Measurements from ENCODE around the gene AUTS2. TPM values are rescaled to one million over a fixed set of nuclear protein-coding genes. Genes with fewer than 3 reads are reported as not detected.
"Not testable (repeated sequence)": the region's sequence is repeated elsewhere in the genome, so short reads cannot be mapped to it uniquely, and the experiment has no call there.

The AUTS2 gene
- total RNA-seq, 2 experiments from 2014 or later, result 4.0 to 4.7 TPM

DNA sequence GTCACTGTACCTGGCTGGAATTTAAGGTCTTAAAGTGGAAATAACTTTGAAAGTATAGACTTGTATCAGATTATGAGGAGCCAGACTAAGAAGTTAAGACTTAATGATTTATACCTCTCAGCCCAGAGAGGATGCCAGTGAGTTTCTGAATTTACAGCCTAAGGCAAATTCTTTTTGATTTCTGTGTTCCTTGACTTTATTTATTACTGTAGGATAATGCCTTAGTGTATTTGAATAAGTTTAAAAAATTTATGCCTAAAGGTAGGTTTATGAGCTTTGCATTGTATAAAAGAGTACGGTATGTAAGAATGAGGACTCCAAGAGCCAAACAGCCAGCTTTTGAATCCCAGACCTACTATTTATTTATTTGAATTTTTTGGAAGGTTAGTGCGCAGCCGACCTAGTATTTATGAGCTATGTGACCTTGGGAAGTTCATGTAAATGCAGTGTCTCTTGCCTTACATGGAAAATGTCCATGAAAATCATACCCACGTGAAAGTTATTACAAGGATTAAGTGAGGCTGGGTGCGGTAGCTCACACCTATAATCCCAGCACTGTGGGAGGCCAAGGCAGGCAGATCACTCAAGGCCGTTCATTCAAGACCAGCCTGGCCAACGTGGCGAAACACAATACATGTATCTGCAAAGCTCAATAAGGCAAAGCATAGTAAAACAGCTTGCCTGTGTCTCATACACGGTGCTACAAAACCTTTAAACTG lies 174.6 kb downstream of the AUTS2 start:
- intact Hi-C loops (cut with micrococcal nuclease), result no loop called here
- Mint-ChIP-seq H3K9me3 (no peaks in the 10 kb centered on the region), H3K27me3 (no peaks in the 10 kb centered on the region), H3K36me3 (no peaks in the 10 kb centered on the region), H3K4me3 (no peak overlapping the region), H3K4me1 (ENCODE audit: low read depth) (no peaks in the 10 kb centered on the region), H3K27ac (no peak overlapping the region)
- CTCF ChIA-PET, result interaction anchor here (0.7 kb wide), 1 partner anchor 386 kb away, joined by 5 read pairs; no protein-coding TSS in a partner anchor
- POLR2A ChIA-PET, result interaction anchor here (0.7 kb wide), 1 partner anchor 551 kb away, joined by 4 read pairs; no protein-coding TSS in a partner anchor
- no peak for DNase-seq

DNA sequence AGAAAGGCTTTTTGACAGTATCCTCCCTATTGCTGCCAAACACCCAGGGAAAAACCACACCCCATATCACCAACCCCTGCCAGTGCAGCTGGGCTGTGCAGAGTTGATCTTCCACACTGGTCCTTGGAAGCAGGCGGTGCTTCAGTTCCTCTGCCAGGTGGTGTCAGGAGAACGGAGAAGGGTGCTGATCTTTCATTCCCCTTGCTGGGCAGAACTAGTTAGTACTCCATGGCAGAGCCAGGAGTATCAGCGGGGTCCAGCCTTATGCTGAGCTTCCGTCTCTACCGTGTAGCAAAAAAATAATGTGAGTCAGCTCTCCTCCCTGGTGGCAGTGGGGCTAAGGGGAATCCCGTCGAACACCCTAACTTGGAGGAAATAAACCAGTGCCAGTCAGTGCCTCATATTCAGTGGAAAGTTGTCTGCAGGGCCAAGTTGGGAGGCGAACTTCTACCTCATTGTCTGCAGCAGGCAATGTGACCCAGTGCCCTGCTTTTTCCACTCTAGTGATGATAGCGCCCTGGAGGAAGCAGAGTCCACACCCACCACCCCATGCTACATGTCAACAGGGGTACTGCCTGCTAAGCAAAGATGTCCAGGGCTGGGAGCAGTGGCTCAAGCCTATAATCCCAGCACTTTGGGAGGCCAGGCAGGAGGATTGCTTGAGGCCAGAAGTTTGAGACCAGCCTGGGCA lies 175.4 kb downstream of the AUTS2 start:
- POLR2A ChIA-PET, result interaction anchor here (0.7 kb wide), 1 partner anchor 550 kb away, joined by 4 read pairs; no protein-coding TSS in a partner anchor

GRCh38 chr7:69775231-69775771 lies 177.0 kb downstream of the AUTS2 start:
- Mint-ChIP-seq H3K27me3 (no peaks in the 10 kb centered on the region), H3K4me1 (ENCODE audit: low read depth) (no peaks in the 10 kb centered on the region), H3K4me3 (no peak overlapping the region), H3K9me3 (no peaks in the 10 kb centered on the region), H3K27ac (no peak overlapping the region), H3K36me3 (no peaks in the 10 kb centered on the region)
- POLR2A ChIA-PET, result no interaction called here
- CTCF ChIA-PET, result no interaction called here
- no peak for DNase-seq
- intact Hi-C loops (cut with micrococcal nuclease), result no loop called here

More for the DNA sequence above, 175.4 kb downstream of the AUTS2 start:
- no peaks in the 10 kb centered on the region for H3K4me1 Mint-ChIP-seq (ENCODE audit: low read depth)
- H3K27me3 Mint-ChIP-seq, result no peaks in the 10 kb centered on the region
- H3K36me3 Mint-ChIP-seq, result no peaks in the 10 kb centered on the region
- CTCF ChIA-PET, result interaction anchor here (0.7 kb wide), 1 partner anchor 385 kb away, joined by 5 read pairs; no protein-coding TSS in a partner anchor
- H3K4me3 Mint-ChIP-seq, result no peak overlapping the region
- intact Hi-C loops (cut with micrococcal nuclease), result no loop called here
- H3K9me3 Mint-ChIP-seq, result no peaks in the 10 kb centered on the region
- no peak for DNase-seq
- H3K27ac Mint-ChIP-seq, result no peak overlapping the region

DNA sequence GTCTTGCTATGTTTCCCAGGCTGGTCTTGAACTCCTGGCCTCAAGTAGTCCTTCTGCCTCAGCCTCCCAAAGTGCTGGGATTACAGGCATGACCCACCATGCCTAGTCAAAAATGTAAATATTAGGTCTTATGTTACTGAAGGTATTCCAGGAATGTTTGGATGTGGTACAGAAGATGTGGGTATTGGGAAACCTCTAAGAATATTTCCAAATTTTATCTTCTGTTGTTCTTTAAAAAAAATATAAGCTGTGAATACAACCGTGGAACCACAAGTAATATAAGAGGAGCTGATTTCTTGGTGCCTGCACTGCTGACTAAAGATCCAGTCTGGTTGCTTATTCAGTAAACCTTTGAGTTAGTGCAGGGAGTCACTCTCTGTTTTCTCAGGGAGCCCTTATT lies 178.3 kb downstream of the AUTS2 start:
- H3K4me3 Mint-ChIP-seq, result no peak overlapping the region
- no peaks in the 10 kb centered on the region for H3K36me3 Mint-ChIP-seq
- no peak overlapping the region for H3K27ac Mint-ChIP-seq
- intact Hi-C loops (cut with micrococcal nuclease), result no loop called here
- ChIA-PET CTCF (no interaction called here), POLR2A (no interaction called here)
- H3K4me1 Mint-ChIP-seq (ENCODE audit: low read depth), result no peaks in the 10 kb centered on the region
- no peaks in the 10 kb centered on the region for H3K9me3 Mint-ChIP-seq
- DNase-seq, result no peak
- H3K27me3 Mint-ChIP-seq, result no peaks in the 10 kb centered on the region

GRCh38 chr7:69778138-69778537 lies 179.9 kb downstream of the AUTS2 start:
- intact Hi-C loops (cut with micrococcal nuclease), result no loop called here
- Mint-ChIP-seq H3K27me3 (no peaks in the 10 kb centered on the region), H3K36me3 (no peaks in the 10 kb centered on the region), H3K27ac (no peak overlapping the region), H3K9me3 (no peaks in the 10 kb centered on the region), H3K4me1 (ENCODE audit: low read depth) (no peaks in the 10 kb centered on the region), H3K4me3 (no peak overlapping the region)
- ChIA-PET CTCF (no interaction called here), POLR2A (no interaction called here)
- no peak for DNase-seq

GRCh38 chr7:69780379-69780778 lies 182.1 kb downstream of the AUTS2 start:
- no peaks in the 10 kb centered on the region for H3K9me3 Mint-ChIP-seq
- no peaks in the 10 kb centered on the region for H3K36me3 Mint-ChIP-seq
- POLR2A ChIA-PET, result no interaction called here
- no peaks in the 10 kb centered on the region for H3K4me1 Mint-ChIP-seq (ENCODE audit: low read depth)
- H3K27ac Mint-ChIP-seq, result no peak overlapping the region
- H3K27me3 Mint-ChIP-seq, result no peaks in the 10 kb centered on the region
- CTCF ChIA-PET, result no interaction called here
- intact Hi-C loops (cut with micrococcal nuclease), result no loop called here
- H3K4me3 Mint-ChIP-seq, result no peak overlapping the region
- DNase-seq, result no peak

DNA sequence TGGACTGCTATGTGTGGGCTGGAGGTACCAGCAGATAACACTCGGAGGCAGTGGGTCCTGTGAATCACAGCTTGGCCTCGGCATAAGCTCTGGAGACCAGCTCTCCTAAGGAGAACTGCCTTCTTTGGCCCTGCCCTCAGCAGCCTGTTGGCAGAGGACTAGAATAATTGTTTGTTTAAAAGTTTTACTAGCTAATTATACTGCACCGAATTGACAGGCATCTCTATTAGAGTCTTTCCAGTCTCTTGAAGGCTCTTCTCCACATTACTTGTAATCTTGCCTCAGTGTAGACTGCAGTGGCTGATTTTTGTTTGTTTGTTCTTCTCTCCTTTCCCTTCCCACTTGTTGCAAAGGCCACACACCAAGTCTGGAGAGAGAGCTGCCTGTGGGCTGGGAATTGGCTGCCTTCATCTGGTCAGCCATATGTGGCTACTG lies 183.2 kb downstream of the AUTS2 start:
- intact Hi-C loops (cut with micrococcal nuclease), result no loop called here
- H3K27ac Mint-ChIP-seq, result no peak overlapping the region

DNA sequence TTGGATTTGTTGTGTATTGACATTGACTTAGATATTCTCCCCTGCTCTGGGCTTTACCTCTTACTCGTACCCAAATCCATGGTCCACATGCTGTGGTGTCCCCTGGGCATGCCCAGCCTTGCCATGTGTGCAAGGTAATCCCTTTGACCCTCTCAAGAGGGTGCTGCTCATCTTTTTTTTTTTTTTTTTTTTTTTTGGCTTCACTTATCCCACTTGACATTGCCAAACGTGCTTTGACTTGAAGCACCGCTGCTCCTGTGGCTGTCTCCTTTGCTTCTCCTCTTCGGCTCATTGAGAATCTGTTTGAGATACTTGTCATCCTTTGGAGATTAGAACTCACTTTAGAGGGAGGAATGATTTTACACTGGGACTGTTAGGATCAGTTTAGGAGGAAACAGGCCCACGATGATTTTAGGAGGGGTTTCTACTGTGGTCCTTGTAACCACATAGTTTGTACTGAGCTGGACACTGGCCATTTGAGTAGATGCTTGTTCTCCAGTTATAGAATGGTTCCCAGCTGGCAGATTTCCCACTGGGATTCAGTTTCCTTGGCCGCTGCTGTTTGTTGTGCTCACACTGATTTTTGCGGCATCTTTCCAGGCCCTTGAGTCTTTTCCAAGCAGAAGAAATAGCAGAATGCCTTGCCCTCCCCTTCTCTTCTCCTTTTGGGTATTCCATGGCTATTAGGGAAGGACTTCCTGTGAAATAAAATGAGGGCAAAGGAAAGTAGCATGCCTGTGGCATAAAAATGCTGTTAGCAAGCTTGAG lies 184.8 kb downstream of the AUTS2 start:
- H3K9me3 Mint-ChIP-seq, result peaks cover 3% of the 10 kb centered on the region
- no peak for DNase-seq
- intact Hi-C loops (cut with micrococcal nuclease), result no loop called here
- no peaks in the 10 kb centered on the region for H3K27me3 Mint-ChIP-seq
- POLR2A ChIA-PET, result no interaction called here
- CTCF ChIA-PET, result no interaction called here
- H3K27ac Mint-ChIP-seq, result no peak overlapping the region
- H3K36me3 Mint-ChIP-seq, result no peaks in the 10 kb centered on the region
- H3K4me3 Mint-ChIP-seq, result no peak overlapping the region
- H3K4me1 Mint-ChIP-seq (ENCODE audit: low read depth), result no peaks in the 10 kb centered on the region

More for the DNA sequence above, 183.2 kb downstream of the AUTS2 start:
- Mint-ChIP-seq H3K9me3 (no peaks in the 10 kb centered on the region), H3K4me3 (no peak overlapping the region), H3K27me3 (no peaks in the 10 kb centered on the region), H3K4me1 (ENCODE audit: low read depth) (no peaks in the 10 kb centered on the region), H3K36me3 (no peaks in the 10 kb centered on the region)
- POLR2A ChIA-PET, result no interaction called here
- CTCF ChIA-PET, result no interaction called here
- DNase-seq, result no peak

GRCh38 chr7:69786130-69786529 lies 187.9 kb downstream of the AUTS2 start:
- H3K4me1 Mint-ChIP-seq (ENCODE audit: low read depth); intact Hi-C loops (cut with micrococcal nuclease); CTCF ChIA-PET; H3K27me3 Mint-ChIP-seq; DNase-seq; H3K36me3 Mint-ChIP-seq; H3K9me3 Mint-ChIP-seq; POLR2A ChIA-PET; H3K27ac Mint-ChIP-seq; H3K4me3 Mint-ChIP-seq: not testable (repeated sequence)

- POLR2A ChIA-PET, result no interaction called here
- H3K27ac Mint-ChIP-seq, result no peak overlapping the region
- H3K4me3 Mint-ChIP-seq, result no peak overlapping the region
- CTCF ChIA-PET, result no interaction called here
- H3K9me3 Mint-ChIP-seq, result peaks cover 3% of the 10 kb centered on the region
- intact Hi-C loops (cut with micrococcal nuclease), result no loop called here
- DNase-seq, result no peak
- H3K36me3 Mint-ChIP-seq, result no peaks in the 10 kb centered on the region
- H3K4me1 Mint-ChIP-seq (ENCODE audit: low read depth), result no peaks in the 10 kb centered on the region
- H3K27me3 Mint-ChIP-seq, result no peaks in the 10 kb centered on the region
These were observed 188.6 kb downstream of the AUTS2 start for GRCh38 chr7:69786730-69787395.

- Mint-ChIP-seq H3K27me3 (no peaks in the 10 kb centered on the region), H3K4me1 (ENCODE audit: low read depth) (no peaks in the 10 kb centered on the region), H3K4me3 (no peak overlapping the region), H3K36me3 (no peaks in the 10 kb centered on the region), H3K27ac (no peak overlapping the region), H3K9me3 (peaks cover 3% of the 10 kb centered on the region)
- intact Hi-C loops (cut with micrococcal nuclease), result no loop called here
- no peak for DNase-seq
- ChIA-PET CTCF (no interaction called here), POLR2A (no interaction called here)
These were observed 189.6 kb downstream of the AUTS2 start for GRCh38 chr7:69787736-69788431.
